ENCODE measurements around the gene FOXB1.

FOXB1 gene

GRCh38 chr15:60021589-60022378 is 17.7 kb downstream of the FOXB1 start:
- DNase-seq: no peak

- DNase-seq: no peak
Measured at GRCh38 chr15:60022379-60022741, 18.2 kb downstream of the FOXB1 start.

- no peak for DNase-seq
Measured at GRCh38 chr15:60026555-60026954, 22.4 kb downstream of the FOXB1 start.

DNA sequence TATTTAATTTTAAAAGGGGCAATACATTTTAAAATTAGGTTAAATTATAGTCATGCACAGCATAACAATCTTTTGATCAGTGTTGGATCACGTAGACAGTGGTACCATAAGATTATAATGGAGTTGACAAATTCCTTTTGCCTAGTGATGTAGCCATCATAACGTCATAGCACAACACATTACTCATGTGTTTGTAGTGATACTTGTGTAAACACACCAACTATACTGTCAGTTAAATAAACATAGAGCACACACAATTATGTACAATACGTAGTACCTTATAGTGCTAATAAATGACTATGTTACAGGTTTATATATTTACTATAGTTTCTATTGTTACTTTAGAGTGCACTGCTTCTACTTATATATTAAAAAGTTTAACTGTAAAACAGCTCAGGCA is 31.2 kb downstream of the FOXB1 start:
- DNase-seq: no peak

GRCh38 chr15:60039316-60039715 is 35.2 kb downstream of the FOXB1 start:
- DNase-seq: no peak

GRCh38 chr15:60043744-60044435 is 39.8 kb downstream of the FOXB1 start:
- DNase-seq: no peak

GRCh38 chr15:60044636-60045270 is 40.6 kb downstream of the FOXB1 start:
- DNase-seq: no peak

DNA sequence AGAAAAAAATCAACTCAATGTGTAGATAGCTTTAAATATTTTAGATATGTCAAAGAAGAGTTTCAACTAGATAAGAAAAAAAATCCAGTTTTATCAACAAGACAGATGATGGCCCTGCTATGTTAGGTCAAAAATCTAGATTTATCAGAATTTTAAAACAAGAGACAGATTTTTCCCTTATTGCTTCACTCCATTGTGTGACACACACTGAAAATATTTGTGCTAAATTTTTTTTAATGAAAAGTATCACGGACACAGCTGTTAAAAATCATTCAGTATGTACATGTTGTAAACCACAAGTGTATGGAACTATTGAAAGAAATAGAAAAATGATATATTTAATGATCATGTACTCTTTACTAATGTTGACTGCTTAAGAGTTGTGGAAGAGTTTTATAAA is 43.6 kb downstream of the FOXB1 start:
- no peak for DNase-seq

DNA sequence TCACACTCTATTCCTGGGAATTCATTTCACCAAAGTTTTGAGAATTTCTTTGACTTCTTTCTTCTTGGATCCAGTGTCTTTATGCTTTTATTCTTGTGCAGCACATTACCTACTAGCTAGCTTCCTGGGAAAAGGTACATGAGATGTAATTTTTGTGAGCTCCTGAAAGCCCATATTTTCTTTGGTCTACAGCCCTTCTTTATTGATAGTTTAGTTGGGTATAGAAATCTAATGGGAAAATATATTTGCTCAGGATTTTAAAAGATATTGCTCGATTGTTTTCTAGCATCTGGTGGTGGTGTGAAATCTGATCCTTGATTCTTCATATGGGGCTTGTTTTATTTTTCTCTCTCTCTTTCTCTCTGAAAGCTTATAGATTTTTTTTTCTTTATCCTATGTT is 45.8 kb downstream of the FOXB1 start:
- no peak for DNase-seq

DNA sequence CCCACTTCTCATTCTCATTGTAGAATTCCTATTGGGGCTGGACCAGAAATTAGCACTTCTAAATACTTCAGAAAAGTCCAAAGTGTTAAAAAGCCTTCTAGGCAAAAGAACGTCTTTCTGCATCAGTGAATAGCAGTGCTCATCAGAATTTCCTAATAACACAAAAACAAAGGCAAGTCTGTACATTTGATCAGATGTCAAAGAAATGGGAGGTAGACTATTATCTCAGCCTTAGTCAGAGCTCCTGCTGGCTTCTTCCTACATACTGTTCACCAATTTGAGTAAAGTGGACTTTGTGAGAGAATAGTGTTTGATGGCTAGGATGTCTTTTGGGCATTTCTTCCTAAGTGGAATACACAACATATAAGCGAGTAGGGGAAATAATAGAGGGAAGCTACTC is 48.7 kb downstream of the FOXB1 start:
- no peak for DNase-seq

DNA sequence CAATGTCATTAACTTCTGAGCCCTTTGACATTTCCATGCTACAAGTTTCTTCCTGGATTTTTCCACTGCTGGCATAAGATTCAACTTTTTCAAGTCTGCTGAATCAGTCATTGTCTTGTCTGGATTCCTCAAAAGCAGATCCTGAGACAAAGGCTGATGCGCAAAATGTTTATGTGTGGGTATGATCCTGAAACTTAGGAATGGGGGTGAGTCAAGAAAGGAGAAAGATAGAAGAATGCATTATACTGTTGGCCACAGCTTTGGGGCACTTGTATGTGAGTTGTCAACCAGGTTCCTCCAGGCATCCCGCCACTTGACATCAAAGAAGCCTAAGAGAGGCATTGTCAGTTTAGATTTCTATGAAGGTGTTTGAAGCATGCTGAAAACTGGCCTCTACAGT is 50.4 kb downstream of the FOXB1 start:
- DNase-seq: no peak
